OCI-LY1 (cell line): ENCODE results near the gene KLRF2.

ENCODE experiments used
- EZH2 ChIP-seq: fragments of 200-600 bp; sonication (generic), shearing (Covaris generic); IDR thresholded peaks from 2 replicates; pipeline ENCODE4 v1.8.0; 2017; ENCODE audit warnings: borderline replicate concordance, mixed run types, mild to moderate bottlenecking, antibody characterized with exemption, low read length, moderate library complexity, mixed read lengths
- TF ChIP-seq, protein P1 (sequence below): fragments of 200-600 bp; sonication (generic), shearing (Covaris generic); IDR thresholded peaks from 2 replicates; pipeline ENCODE4 v1.5.1; 2017; ENCODE audit warnings: mild to moderate bottlenecking, antibody characterized with exemption, low read length, moderate library complexity, mixed read lengths

DNA sequence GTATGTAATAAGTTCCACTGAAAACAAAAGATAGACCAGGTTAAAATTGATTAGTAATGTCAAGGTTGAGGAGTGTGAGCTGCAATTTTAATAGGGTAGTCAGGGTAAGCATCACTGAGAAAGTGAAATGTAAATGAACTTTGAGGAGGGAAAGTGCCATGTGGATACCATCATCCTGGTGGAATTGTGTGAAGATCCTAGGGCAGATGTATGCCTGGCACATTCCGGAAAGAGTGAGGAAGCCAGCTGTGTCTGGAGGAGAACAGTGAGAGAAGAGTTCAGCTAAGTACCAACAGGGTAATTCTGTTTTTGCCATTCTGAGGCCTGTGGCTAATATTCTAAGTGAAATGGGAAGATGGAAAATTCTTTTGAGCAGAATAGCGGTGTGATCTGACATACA, 53.7 kb downstream of the KLRF2 start:
- TF ChIP-seq, protein P1, sequence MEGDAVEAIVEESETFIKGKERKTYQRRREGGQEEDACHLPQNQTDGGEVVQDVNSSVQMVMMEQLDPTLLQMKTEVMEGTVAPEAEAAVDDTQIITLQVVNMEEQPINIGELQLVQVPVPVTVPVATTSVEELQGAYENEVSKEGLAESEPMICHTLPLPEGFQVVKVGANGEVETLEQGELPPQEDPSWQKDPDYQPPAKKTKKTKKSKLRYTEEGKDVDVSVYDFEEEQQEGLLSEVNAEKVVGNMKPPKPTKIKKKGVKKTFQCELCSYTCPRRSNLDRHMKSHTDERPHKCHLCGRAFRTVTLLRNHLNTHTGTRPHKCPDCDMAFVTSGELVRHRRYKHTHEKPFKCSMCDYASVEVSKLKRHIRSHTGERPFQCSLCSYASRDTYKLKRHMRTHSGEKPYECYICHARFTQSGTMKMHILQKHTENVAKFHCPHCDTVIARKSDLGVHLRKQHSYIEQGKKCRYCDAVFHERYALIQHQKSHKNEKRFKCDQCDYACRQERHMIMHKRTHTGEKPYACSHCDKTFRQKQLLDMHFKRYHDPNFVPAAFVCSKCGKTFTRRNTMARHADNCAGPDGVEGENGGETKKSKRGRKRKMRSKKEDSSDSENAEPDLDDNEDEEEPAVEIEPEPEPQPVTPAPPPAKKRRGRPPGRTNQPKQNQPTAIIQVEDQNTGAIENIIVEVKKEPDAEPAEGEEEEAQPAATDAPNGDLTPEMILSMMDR: no peak
- no peak for TF ChIP-seq EZH2
